ENCODE measurements around the gene JAK3. TPM values are rescaled to one million over a fixed set of nuclear protein-coding genes. Genes with fewer than 3 reads are reported as not detected.

JAK3 gene
- total and polyA plus RNA-seq, 5 donors: 1.6 to 5.3 (median 3.1) TPM

DNA sequence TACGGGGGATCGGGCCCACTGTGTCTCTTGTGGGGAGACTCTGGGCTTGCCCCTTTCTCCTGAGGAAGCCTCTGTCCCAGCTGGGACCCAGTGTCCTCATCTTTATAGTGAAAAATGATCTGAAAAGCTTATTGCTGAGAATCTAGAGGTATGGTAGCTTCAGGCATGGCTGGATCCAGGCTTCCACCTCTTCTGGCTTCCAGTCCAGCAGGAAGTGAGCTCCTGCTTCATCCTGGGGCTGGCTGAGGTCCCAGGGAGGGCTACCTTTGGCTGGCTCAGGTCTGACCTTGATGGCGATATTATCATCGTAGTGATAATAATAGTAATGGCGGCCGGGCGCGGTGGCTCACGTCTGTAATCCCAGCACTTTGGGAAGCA, 27.0 kb upstream of the JAK3 start:
- Histone ChIP-seq H3K4me3 (ENCODE audit: low read length) (no peak overlapping the region), H3K27me3 (ENCODE audit: control insufficient read depth, insufficient read depth) (no peaks in the 10 kb centered on the region), H3K4me1 (ENCODE audit: control insufficient read depth, insufficient read depth, low read length) (no peaks in the 10 kb centered on the region), H3K27ac (ENCODE audit: low read length) (no peak overlapping the region), H3K9me3 (ENCODE audit: control insufficient read depth, low read length) (no peaks in the 10 kb centered on the region)
- DNase-seq: no peak
- WGBS: 84% methylated on average over 9 of the region's 9 CpGs
- no peak for ATAC-seq
- intact Hi-C loops (cut with DNase I): loop anchor here in 1 of 4 donors (10.0 kb wide), 1 partner anchor 50 kb away; no protein-coding TSS in a partner anchor

DNA sequence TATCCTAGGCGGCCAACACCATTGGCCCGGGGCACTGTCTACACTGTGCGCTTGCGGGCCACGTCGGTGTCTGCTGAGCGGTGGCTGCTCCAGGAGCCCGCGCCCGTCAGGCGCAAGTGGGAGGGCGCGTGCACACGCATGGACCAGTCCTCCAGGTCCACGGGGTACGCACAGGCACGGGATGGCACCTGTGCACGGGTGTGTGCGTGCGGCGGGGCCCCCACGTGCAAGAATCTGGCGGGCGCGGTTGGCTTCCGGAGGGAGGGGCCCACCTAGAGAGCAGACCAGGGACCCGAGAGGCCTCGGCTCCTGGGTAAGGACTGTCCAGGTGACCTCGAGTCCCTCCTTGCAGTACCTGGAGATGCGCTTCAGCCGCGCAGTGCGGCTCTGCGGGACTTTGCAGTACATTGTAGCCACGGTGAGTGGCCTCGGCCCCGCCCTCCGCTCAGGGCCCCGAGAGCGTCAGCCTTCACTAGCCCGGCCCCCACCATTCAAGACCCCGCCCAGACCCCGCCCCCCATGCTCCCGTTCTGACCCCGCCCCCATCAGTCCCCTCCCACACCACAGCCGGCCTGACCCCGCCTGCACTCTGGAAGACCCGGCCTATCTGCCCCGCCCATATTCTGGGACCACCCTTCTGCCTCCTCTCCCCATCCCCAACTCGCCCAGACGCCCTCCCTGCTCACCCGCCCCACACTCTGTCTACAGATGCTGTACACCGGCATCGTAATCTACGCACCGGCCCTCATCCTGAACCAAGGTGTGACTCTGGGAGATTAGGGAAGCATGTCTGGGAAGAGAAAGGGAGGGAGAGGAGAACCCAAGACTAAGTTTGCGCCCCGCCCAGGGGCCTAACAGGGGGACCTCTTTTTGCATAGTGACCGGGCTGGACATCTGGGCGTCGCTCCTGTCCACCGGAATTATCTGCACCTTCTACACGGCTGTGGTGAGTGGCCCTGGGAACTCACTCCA, 26.3 kb upstream of the JAK3 start:
- no peak overlapping the region for H3K4me3 ChIP-seq (ENCODE audit: low read length)
- peak in 2 of 3 donors; percentile 16 to 68 for DNase-seq
- 8% methylated on average over 63 of the region's 63 CpGs for WGBS
- H3K4me1 ChIP-seq (ENCODE audit: control insufficient read depth, insufficient read depth, low read length): no peaks in the 10 kb centered on the region
- H3K27ac ChIP-seq (ENCODE audit: low read length): no peak overlapping the region
- no peaks in the 10 kb centered on the region for H3K27me3 ChIP-seq (ENCODE audit: control insufficient read depth, insufficient read depth)
- no peaks in the 10 kb centered on the region for H3K9me3 ChIP-seq (ENCODE audit: control insufficient read depth, low read length)
- intact Hi-C loops (cut with DNase I): loop anchor here in 1 of 4 donors (10.0 kb wide), 1 partner anchor 51 kb away; no protein-coding TSS in a partner anchor
- peak; percentile 44 to 54 for ATAC-seq

DNA sequence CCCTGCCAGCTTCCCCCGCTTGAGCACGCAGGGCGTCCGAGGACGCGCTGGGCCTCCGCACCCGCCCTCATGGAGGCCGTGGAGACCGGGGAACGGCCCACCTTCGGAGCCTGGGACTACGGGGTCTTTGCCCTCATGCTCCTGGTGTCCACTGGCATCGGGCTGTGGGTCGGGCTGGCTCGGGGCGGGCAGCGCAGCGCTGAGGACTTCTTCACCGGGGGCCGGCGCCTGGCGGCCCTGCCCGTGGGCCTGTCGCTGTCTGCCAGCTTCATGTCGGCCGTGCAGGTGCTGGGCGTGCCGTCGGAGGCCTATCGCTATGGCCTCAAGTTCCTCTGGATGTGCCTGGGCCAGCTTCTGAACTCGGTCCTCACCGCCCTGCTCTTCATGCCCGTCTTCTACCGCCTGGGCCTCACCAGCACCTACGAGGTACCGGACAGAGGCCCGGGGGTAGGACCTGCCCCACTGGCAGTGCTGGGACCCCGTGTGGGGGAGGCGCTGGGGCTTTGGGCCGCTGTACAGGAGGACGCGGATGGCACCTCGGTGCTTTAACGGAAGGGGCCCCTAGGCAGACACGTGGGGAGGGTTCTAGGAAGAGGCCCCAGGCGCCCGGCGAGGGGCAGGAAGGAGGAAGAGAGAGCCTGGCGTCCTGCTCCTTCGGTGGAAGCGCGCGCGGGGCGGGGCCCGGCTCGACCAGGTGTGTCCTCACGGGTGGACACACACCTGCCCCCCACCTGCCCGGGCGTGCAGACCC, 24.6 kb upstream of the JAK3 start:
- 7% methylated on average over 61 of the region's 61 CpGs for WGBS
- intact Hi-C loops (cut with DNase I): loop anchor here in 1 of 4 donors (10.0 kb wide), 1 partner anchor 52 kb away; no protein-coding TSS in a partner anchor
- ATAC-seq (no peak), DNase-seq (peak in 1 of 3 donors; percentile 59)
- Histone ChIP-seq H3K27me3 (ENCODE audit: control insufficient read depth, insufficient read depth) (no peaks in the 10 kb centered on the region), H3K9me3 (ENCODE audit: control insufficient read depth, low read length) (no peaks in the 10 kb centered on the region), H3K4me1 (ENCODE audit: control insufficient read depth, insufficient read depth, low read length) (no peaks in the 10 kb centered on the region), H3K4me3 (ENCODE audit: low read length) (no peak overlapping the region), H3K27ac (ENCODE audit: low read length) (no peak overlapping the region)

DNA sequence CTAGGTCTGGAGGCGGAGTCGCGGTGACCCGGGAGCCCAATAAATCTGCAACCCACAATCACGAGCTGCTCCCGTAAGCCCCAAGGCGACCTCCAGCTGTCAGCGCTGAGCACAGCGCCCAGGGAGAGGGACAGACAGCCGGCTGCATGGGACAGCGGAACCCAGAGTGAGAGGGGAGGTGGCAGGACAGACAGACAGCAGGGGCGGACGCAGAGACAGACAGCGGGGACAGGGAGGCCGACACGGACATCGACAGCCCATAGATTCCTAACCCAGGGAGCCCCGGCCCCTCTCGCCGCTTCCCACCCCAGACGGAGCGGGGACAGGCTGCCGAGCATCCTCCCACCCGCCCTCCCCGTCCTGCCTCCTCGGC, 24.1 kb upstream of the JAK3 start, which contains the start of gene SLC5A5:
Gene SLC5A5, plus strand, starts transcription at position 68 of the 373 bp plus-strand sequence. CDS start 375 bp downstream, outside the sequence.
- H3K9me3 ChIP-seq (ENCODE audit: control insufficient read depth, low read length): no peaks in the 10 kb centered on the region
- WGBS: 1% methylated on average over 26 of the region's 26 CpGs
- no peaks in the 10 kb centered on the region for H3K27me3 ChIP-seq (ENCODE audit: control insufficient read depth, insufficient read depth)
- no peak for ATAC-seq
- no peaks in the 10 kb centered on the region for H3K4me1 ChIP-seq (ENCODE audit: control insufficient read depth, insufficient read depth, low read length)
- no peak within 1 kb of the TSS for H3K27ac ChIP-seq (ENCODE audit: low read length)
- H3K4me3 ChIP-seq (ENCODE audit: low read length): no peak within 1 kb of the TSS
- DNase-seq: no peak
- intact Hi-C loops (cut with DNase I): loop anchor here in 1 of 4 donors (10.0 kb wide), 1 partner anchor 53 kb away; no protein-coding TSS in a partner anchor

DNA sequence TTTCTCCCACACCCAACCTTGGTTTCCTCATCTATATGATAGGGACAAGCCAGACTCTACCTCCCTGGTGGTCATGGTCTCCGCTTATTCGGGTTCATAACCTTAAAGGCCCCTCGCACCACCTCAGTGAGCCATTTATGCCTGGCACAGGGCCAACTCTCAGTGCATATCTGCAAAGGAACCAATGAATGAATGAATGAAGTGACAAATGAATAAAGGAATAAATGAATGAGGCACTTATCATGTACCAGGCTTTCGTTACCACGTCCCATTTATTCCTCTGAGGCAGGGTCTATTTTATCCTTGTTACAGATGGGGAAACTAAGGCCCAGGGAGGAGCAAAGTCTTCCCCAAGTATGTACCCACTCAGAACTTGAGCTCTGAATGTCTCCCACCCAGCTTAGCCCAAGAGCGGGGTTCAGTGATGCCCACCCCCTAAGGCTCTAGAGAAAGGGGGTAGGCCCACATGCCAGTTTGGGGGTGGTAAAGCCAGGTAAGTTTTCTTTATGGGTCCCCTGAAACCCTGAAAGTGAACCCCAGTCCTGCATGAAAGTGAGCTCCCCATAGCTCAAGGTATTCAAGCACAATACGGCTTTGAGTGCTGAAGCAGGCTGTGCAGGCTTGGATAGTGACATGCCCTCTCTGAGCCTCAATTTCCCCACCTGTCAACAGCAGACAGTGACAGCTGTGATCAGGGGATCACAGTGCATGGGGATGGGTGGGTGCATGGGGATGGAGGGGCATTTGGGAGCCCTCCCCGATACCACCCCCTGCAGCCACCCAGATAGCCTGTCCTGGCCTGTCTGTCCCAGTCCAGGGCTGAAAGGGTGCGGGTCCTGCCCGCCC, 23.5 kb upstream of the JAK3 start:
- no peak for DNase-seq
- H3K4me1 ChIP-seq (ENCODE audit: control insufficient read depth, insufficient read depth, low read length): no peaks in the 10 kb centered on the region
- no peak overlapping the region for H3K27ac ChIP-seq (ENCODE audit: low read length)
- H3K27me3 ChIP-seq (ENCODE audit: control insufficient read depth, insufficient read depth): no peaks in the 10 kb centered on the region
- intact Hi-C loops (cut with DNase I): loop anchor here in 1 of 4 donors (10.0 kb wide), 1 partner anchor 54 kb away; no protein-coding TSS in a partner anchor
- WGBS: 58% methylated on average over 10 of the region's 10 CpGs
- H3K9me3 ChIP-seq (ENCODE audit: control insufficient read depth, low read length): no peaks in the 10 kb centered on the region
- no peak overlapping the region for H3K4me3 ChIP-seq (ENCODE audit: low read length)
- ATAC-seq: no peak

DNA sequence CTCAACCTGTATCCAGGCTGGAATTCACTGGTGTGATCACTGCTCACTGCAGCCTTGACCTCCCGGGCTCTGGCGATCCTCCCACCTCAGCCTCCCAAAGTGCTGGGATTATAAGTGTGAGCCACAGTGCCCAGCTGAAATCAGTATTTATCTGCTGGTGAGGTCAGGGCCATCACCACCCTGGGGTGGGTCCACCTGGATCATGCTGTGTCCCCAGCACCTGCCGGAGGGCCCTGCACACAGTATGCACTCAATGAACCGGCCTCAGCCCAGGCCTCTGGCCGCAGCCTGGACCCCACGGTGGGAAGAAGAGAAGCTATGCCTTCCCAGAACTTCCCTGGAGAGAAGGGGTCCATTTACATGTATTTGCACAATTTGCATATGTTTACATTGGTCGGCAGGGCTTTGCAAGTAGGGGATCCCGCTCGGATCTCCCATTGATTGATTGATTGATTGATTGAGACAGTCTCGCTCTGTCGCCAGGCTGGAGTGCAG, 21.4 kb upstream of the JAK3 start:
- no peak for DNase-seq
- ATAC-seq: no peak
- Histone ChIP-seq H3K9me3 (ENCODE audit: control insufficient read depth, low read length) (no peaks in the 10 kb centered on the region), H3K27me3 (ENCODE audit: control insufficient read depth, insufficient read depth) (no peaks in the 10 kb centered on the region), H3K27ac (ENCODE audit: low read length) (no peak overlapping the region), H3K4me1 (ENCODE audit: control insufficient read depth, insufficient read depth, low read length) (no peaks in the 10 kb centered on the region), H3K4me3 (ENCODE audit: low read length) (no peak overlapping the region)
- intact Hi-C loops (cut with DNase I): loop anchor here in 1 of 4 donors (10.0 kb wide), 1 partner anchor 126 kb away; no protein-coding TSS in a partner anchor
- WGBS: 35% methylated on average over 11 of the region's 11 CpGs

DNA sequence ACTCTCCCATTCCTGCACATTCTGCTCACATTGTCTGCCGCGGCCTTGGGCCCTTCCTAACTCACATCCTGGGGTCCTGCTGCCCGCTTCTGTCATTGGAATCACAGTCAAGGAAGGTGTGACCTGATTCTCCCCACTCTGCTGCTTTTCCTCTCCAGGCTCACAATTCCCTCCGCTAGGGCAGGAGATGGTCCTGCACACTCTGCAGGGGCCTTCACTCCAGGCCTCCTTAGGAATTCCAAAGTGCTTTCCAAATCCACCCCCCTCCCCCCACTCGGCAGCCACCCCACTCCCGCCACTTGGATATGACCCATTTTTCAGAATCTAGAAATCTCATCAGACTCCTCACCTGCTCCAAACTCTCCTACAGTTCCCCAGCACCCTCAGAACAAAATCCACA, 20.9 kb upstream of the JAK3 start:
- Histone ChIP-seq H3K4me3 (ENCODE audit: low read length) (no peak overlapping the region), H3K4me1 (ENCODE audit: control insufficient read depth, insufficient read depth, low read length) (no peaks in the 10 kb centered on the region), H3K27me3 (ENCODE audit: control insufficient read depth, insufficient read depth) (no peaks in the 10 kb centered on the region), H3K9me3 (ENCODE audit: control insufficient read depth, low read length) (no peaks in the 10 kb centered on the region), H3K27ac (ENCODE audit: low read length) (no peak overlapping the region)
- DNase-seq (no peak), ATAC-seq (no peak)
- 53% methylated on average over 6 of the region's 6 CpGs for WGBS
- intact Hi-C loops (cut with DNase I): loop anchor here in 1 of 4 donors (10.0 kb wide), 1 partner anchor 126 kb away; no protein-coding TSS in a partner anchor

DNA sequence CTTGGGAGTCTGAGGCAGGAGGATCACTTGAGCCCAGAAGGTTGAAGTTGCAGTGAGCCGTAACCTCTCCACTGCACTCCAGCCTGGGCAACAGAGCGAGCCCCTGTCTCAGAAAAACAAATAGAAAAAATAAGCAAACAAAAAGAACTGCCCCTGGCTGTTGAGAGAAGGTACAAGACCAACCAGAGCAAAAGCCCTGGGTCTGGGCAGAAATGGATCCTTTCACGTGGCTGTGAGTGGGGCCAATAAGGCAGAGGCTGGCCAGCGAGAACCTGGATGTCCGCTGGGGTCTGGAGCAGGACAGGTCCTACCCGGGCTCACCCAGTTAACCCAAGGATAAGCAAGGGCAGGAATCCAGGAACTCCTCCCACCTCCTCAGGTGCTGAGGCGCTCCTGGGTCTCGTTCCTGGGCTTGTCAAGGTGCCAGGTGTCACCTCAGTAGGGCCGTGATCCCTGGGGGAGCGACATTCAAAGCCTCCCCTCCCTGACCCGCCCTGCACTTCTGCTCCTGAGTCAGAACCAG, 19.2 kb upstream of the JAK3 start:
- no peak for ATAC-seq
- 75% methylated on average over 11 of the region's 11 CpGs for WGBS
- DNase-seq: no peak
- no peaks in the 10 kb centered on the region for H3K9me3 ChIP-seq (ENCODE audit: control insufficient read depth, low read length)
- H3K4me3 ChIP-seq (ENCODE audit: low read length): no peak overlapping the region
- no peaks in the 10 kb centered on the region for H3K27me3 ChIP-seq (ENCODE audit: control insufficient read depth, insufficient read depth)
- no peaks in the 10 kb centered on the region for H3K4me1 ChIP-seq (ENCODE audit: control insufficient read depth, insufficient read depth, low read length)
- H3K27ac ChIP-seq (ENCODE audit: low read length): no peak overlapping the region
- intact Hi-C loops (cut with DNase I): loop anchor here in 1 of 4 donors (10.0 kb wide), 1 partner anchor 128 kb away; no protein-coding TSS in a partner anchor

DNA sequence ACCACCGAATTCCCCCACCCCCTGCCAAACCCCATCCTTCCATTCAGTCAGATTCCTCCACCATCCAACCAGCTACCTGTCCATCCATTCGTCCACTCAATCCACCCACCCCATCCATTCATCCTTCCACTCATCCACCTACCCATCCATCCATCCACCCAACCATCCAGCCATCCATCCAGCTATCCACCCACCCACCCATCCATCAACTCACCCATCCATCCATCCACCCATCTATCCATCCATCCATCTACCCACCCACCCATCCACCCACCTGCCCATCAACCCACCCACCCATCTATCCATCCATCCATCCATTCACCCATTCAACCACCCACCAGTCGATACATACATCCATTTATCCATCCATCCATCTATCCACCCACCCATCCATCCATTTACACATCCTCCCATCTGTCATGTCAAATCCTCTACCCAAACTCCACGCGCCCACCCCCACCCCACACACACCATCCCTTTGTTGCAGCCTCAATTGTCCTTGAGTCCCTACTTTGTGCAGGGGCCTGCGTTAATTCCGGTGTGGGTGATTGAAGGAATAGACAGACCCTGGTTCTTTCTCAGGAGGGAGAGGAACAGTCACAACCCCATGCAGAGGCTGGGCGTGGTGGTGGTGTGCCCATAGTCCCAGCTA, 18.7 kb upstream of the JAK3 start:
- no peak overlapping the region for H3K4me3 ChIP-seq (ENCODE audit: low read length)
- intact Hi-C loops (cut with DNase I): loop anchor here in 1 of 4 donors (10.0 kb wide), 1 partner anchor 128 kb away; no protein-coding TSS in a partner anchor
- no peak for DNase-seq
- no peaks in the 10 kb centered on the region for H3K9me3 ChIP-seq (ENCODE audit: control insufficient read depth, low read length)
- no peak overlapping the region for H3K27ac ChIP-seq (ENCODE audit: low read length)
- WGBS: 88% methylated on average over 8 of the region's 8 CpGs
- H3K4me1 ChIP-seq (ENCODE audit: control insufficient read depth, insufficient read depth, low read length): no peaks in the 10 kb centered on the region
- ATAC-seq: no peak
- no peaks in the 10 kb centered on the region for H3K27me3 ChIP-seq (ENCODE audit: control insufficient read depth, insufficient read depth)
